ENCODE data around the gene HILPDA.

The HILPDA gene

GRCh38 chr7:128410451-128410753, 45.3 kb upstream of the HILPDA start:
- Histone ChIP-seq H3K9me2 (replicated peaks; ENCODE audit: insufficient read depth, low read length) (no peaks in the 10 kb centered on the region), H3K9me3 (ENCODE audit: insufficient read depth, low read length) (no peaks in the 10 kb centered on the region), H3K4me3 (ENCODE audit: insufficient read depth, low read length, poor library complexity, severe bottlenecking) (peak overlapping the region; percentile 77), H2AFZ (ENCODE audit: low read depth, low read length, severe bottlenecking) (peak overlapping the region; percentile 97), H3K9ac (ENCODE audit: low read length) (peak overlapping the region; percentile 61), H3F3A (ENCODE audit: insufficient read depth) (peaks cover 8% of the 10 kb centered on the region), H3K79me2 (ENCODE audit: insufficient read depth, low read length) (peaks cover under 1% of the 10 kb centered on the region; the same call in 1 of the 2 replicates), H3K4me2 (ENCODE audit: low read depth, low read length, poor library complexity, severe bottlenecking) (peak overlapping the region; percentile 97), H3K27ac (ENCODE audit: low read depth, low read length) (no peak overlapping the region), H4K20me1 (ENCODE audit: low read depth, low read length) (no peaks in the 10 kb centered on the region), H3K36me3 (ENCODE audit: low read length) (no peaks in the 10 kb centered on the region), H3K27me3 (ENCODE audit: low read length) (no peaks in the 10 kb centered on the region)
- TF ChIP-seq EZH2phosphoT487 (conservative IDR thresholded peaks at IDR 0.05; ENCODE audit: low read length) (no peak), CTCF (IDR thresholded peaks at IDR 0.05; ENCODE audit: insufficient read depth, low read length, poor library complexity, severe bottlenecking) (no peak)

DNA sequence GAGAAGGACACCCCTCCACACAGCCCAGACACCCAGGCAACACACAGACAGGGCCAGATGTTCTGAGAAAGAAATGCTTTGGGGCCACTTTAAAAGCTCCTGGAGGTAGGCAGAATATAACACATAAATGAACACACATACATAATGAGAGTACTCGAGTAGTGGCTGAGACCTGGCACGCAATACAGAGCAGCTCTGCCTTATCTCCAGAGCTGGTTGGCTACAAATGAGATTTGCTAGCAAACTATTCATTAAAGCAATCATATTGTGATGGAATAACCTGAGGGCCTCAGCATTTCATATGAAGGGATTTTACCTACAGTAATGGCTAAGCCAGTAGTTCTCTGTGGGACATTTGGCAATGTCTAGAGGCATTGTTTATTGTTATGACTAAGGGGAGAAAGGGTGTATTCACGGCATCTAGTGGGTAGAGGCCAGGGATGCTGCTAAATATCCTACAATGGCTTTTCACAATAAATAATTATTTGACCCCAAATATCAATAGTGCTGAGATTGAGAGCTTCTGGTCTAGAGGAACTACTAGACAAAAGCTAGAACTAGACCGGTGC, 40.4 kb upstream of the HILPDA start:
- no peaks in the 10 kb centered on the region for H3K9me2 ChIP-seq (replicated peaks; ENCODE audit: insufficient read depth, low read length)
- no peaks in the 10 kb centered on the region for H3K79me2 ChIP-seq (ENCODE audit: insufficient read depth, low read length)
- no peak overlapping the region for H3K4me3 ChIP-seq (ENCODE audit: insufficient read depth, low read length, poor library complexity, severe bottlenecking)
- H3K36me3 ChIP-seq (ENCODE audit: low read length), result no peaks in the 10 kb centered on the region
- H3K4me2 ChIP-seq (ENCODE audit: low read depth, low read length, poor library complexity, severe bottlenecking), result no peak overlapping the region
- H3F3A ChIP-seq (ENCODE audit: insufficient read depth), result no peaks in the 10 kb centered on the region
- no peaks in the 10 kb centered on the region for H3K9me3 ChIP-seq (ENCODE audit: insufficient read depth, low read length)
- H2AFZ ChIP-seq (ENCODE audit: low read depth, low read length, severe bottlenecking), result no peak overlapping the region
- no peak overlapping the region for H3K27ac ChIP-seq (ENCODE audit: low read depth, low read length)
- no peak overlapping the region for H3K9ac ChIP-seq (ENCODE audit: low read length)
- H4K20me1 ChIP-seq (ENCODE audit: low read depth, low read length), result no peaks in the 10 kb centered on the region
- TF ChIP-seq EZH2phosphoT487 (conservative IDR thresholded peaks at IDR 0.05; ENCODE audit: low read length) (no peak), CTCF (IDR thresholded peaks at IDR 0.05; ENCODE audit: insufficient read depth, low read length, poor library complexity, severe bottlenecking) (no peak)
- H3K27me3 ChIP-seq (ENCODE audit: low read length), result no peaks in the 10 kb centered on the region

DNA sequence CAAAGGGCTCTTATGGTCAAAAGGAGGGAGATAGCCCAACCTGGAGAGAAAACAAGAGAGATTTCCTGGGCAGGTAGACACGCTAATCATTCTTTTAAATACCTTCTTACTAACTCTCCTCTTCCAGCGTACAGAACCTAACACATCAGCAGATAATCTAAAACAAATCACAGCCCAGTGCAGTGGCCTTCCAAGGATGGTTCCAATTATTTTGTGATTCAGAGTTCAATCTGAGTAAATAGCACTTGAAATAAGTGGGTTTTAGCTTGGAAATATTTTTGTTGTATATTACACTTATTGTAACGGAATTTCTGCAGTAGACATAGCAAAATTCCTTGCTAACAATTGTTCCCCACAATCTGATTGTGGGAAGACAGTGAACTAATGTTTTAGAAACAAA, 38.6 kb upstream of the HILPDA start:
- Histone ChIP-seq H3K79me2 (ENCODE audit: insufficient read depth, low read length) (no peaks in the 10 kb centered on the region), H3K36me3 (ENCODE audit: low read length) (no peaks in the 10 kb centered on the region), H3K4me2 (ENCODE audit: low read depth, low read length, poor library complexity, severe bottlenecking) (no peak overlapping the region), H3K27me3 (ENCODE audit: low read length) (no peaks in the 10 kb centered on the region), H4K20me1 (ENCODE audit: low read depth, low read length) (no peaks in the 10 kb centered on the region), H3K27ac (ENCODE audit: low read depth, low read length) (no peak overlapping the region), H3K9me2 (replicated peaks; ENCODE audit: insufficient read depth, low read length) (no peaks in the 10 kb centered on the region), H3K9me3 (ENCODE audit: insufficient read depth, low read length) (no peaks in the 10 kb centered on the region), H3F3A (ENCODE audit: insufficient read depth) (no peaks in the 10 kb centered on the region), H3K9ac (ENCODE audit: low read length) (no peak overlapping the region), H3K4me3 (ENCODE audit: insufficient read depth, low read length, poor library complexity, severe bottlenecking) (no peak overlapping the region), H2AFZ (ENCODE audit: low read depth, low read length, severe bottlenecking) (no peak overlapping the region)
- no peak for TF ChIP-seq CTCF (IDR thresholded peaks at IDR 0.05; ENCODE audit: insufficient read depth, low read length, poor library complexity, severe bottlenecking)
- TF ChIP-seq EZH2phosphoT487 (conservative IDR thresholded peaks at IDR 0.05; ENCODE audit: low read length), result no peak
